ENCODE results near the gene CCDC201.
"Not testable (repeated sequence)": the region's sequence is repeated elsewhere in the genome, so short reads cannot be mapped to it uniquely, and the experiment has no call there.

CCDC201 gene

GRCh38 chr7:45869426-45869825 is 3.5 kb downstream of the CCDC201 start:
- no peaks in the 10 kb centered on the region for H3K4me1 Mint-ChIP-seq (ENCODE audit: low read depth)
- H3K27me3 Mint-ChIP-seq, result peaks cover 9% of the 10 kb centered on the region
- H3K9me3 Mint-ChIP-seq, result no peaks in the 10 kb centered on the region
- no peak overlapping the region for H3K27ac Mint-ChIP-seq
- H3K4me3 Mint-ChIP-seq, result no peak overlapping the region
- H3K36me3 Mint-ChIP-seq (ENCODE audit: low read depth), result no peaks in the 10 kb centered on the region

- H3K9me3 Mint-ChIP-seq, result no peaks in the 10 kb centered on the region
- peaks cover 11% of the 10 kb centered on the region for H3K27me3 Mint-ChIP-seq
- H3K27ac Mint-ChIP-seq, result no peak overlapping the region
- H3K4me3 Mint-ChIP-seq, result no peak overlapping the region
- H3K36me3 Mint-ChIP-seq (ENCODE audit: low read depth), result no peaks in the 10 kb centered on the region
- no peaks in the 10 kb centered on the region for H3K4me1 Mint-ChIP-seq (ENCODE audit: low read depth)
Measured at GRCh38 chr7:45867471-45867870, 5.4 kb downstream of the CCDC201 start.

- Mint-ChIP-seq H3K36me3 (ENCODE audit: low read depth) (no peaks in the 10 kb centered on the region), H3K4me3 (no peak overlapping the region), H3K27ac (no peak overlapping the region), H3K27me3 (peaks cover 13% of the 10 kb centered on the region), H3K9me3 (no peaks in the 10 kb centered on the region), H3K4me1 (ENCODE audit: low read depth) (no peaks in the 10 kb centered on the region)
Measured at GRCh38 chr7:45865594-45866410, 7.1 kb downstream of the CCDC201 start.

- peaks cover 9% of the 10 kb centered on the region for H3K27me3 Mint-ChIP-seq
- no peak overlapping the region for H3K27ac Mint-ChIP-seq
- H3K4me3 Mint-ChIP-seq, result no peak overlapping the region
- no peaks in the 10 kb centered on the region for H3K9me3 Mint-ChIP-seq
- H3K4me1 Mint-ChIP-seq (ENCODE audit: low read depth), result no peaks in the 10 kb centered on the region
- H3K36me3 Mint-ChIP-seq (ENCODE audit: low read depth), result no peaks in the 10 kb centered on the region
Measured at GRCh38 chr7:45863715-45864114, 9.2 kb downstream of the CCDC201 start.

- H3K27me3 Mint-ChIP-seq; H3K36me3 Mint-ChIP-seq (ENCODE audit: low read depth); H3K27ac Mint-ChIP-seq; H3K4me3 Mint-ChIP-seq; H3K4me1 Mint-ChIP-seq (ENCODE audit: low read depth); H3K9me3 Mint-ChIP-seq: not testable (repeated sequence)
Measured at GRCh38 chr7:45856888-45857287, 16.0 kb downstream of the CCDC201 start.

GRCh38 chr7:45855680-45856079 is 17.2 kb downstream of the CCDC201 start:
- not testable (repeated sequence) for H3K4me3 Mint-ChIP-seq, H3K9me3 Mint-ChIP-seq, H3K27me3 Mint-ChIP-seq

GRCh38 chr7:45853491-45853890 is 19.4 kb downstream of the CCDC201 start:
- H3K4me1 Mint-ChIP-seq (ENCODE audit: low read depth); H3K36me3 Mint-ChIP-seq (ENCODE audit: low read depth); H3K4me3 Mint-ChIP-seq; H3K27me3 Mint-ChIP-seq; H3K27ac Mint-ChIP-seq; H3K9me3 Mint-ChIP-seq: not testable (repeated sequence)

More at GRCh38 chr7:45855680-45856079, 17.2 kb downstream of the CCDC201 start:
- not testable (repeated sequence) for H3K4me1 Mint-ChIP-seq (ENCODE audit: low read depth); H3K36me3 Mint-ChIP-seq (ENCODE audit: low read depth); H3K27ac Mint-ChIP-seq

- not testable (repeated sequence) for H3K9me3 Mint-ChIP-seq; H3K27me3 Mint-ChIP-seq; H3K4me1 Mint-ChIP-seq (ENCODE audit: low read depth); H3K27ac Mint-ChIP-seq; H3K36me3 Mint-ChIP-seq (ENCODE audit: low read depth); H3K4me3 Mint-ChIP-seq
Measured at GRCh38 chr7:45852984-45853383, 19.9 kb downstream of the CCDC201 start.

- not testable (repeated sequence) for H3K27ac Mint-ChIP-seq; H3K27me3 Mint-ChIP-seq; H3K4me3 Mint-ChIP-seq; H3K36me3 Mint-ChIP-seq (ENCODE audit: low read depth); H3K4me1 Mint-ChIP-seq (ENCODE audit: low read depth); H3K9me3 Mint-ChIP-seq
Measured at GRCh38 chr7:45848734-45849133, 24.1 kb downstream of the CCDC201 start.

- H3K36me3 Mint-ChIP-seq (ENCODE audit: low read depth); H3K27me3 Mint-ChIP-seq; H3K27ac Mint-ChIP-seq; H3K4me1 Mint-ChIP-seq (ENCODE audit: low read depth); H3K4me3 Mint-ChIP-seq; H3K9me3 Mint-ChIP-seq: not testable (repeated sequence)
Measured at GRCh38 chr7:45846536-45846935, 26.3 kb downstream of the CCDC201 start.

GRCh38 chr7:45841926-45842717 is 30.8 kb downstream of the CCDC201 start:
- not testable (repeated sequence) for H3K36me3 Mint-ChIP-seq (ENCODE audit: low read depth); H3K4me1 Mint-ChIP-seq (ENCODE audit: low read depth); H3K27me3 Mint-ChIP-seq; H3K9me3 Mint-ChIP-seq; H3K4me3 Mint-ChIP-seq; H3K27ac Mint-ChIP-seq

- not testable (repeated sequence) for H3K27me3 Mint-ChIP-seq; H3K9me3 Mint-ChIP-seq; H3K36me3 Mint-ChIP-seq (ENCODE audit: low read depth); H3K4me3 Mint-ChIP-seq; H3K4me1 Mint-ChIP-seq (ENCODE audit: low read depth); H3K27ac Mint-ChIP-seq
Measured at GRCh38 chr7:45838852-45839251, 34.0 kb downstream of the CCDC201 start.

GRCh38 chr7:45832433-45833177 is 40.3 kb downstream of the CCDC201 start:
- H3K9me3 Mint-ChIP-seq; H3K36me3 Mint-ChIP-seq (ENCODE audit: low read depth); H3K4me1 Mint-ChIP-seq (ENCODE audit: low read depth); H3K4me3 Mint-ChIP-seq; H3K27me3 Mint-ChIP-seq; H3K27ac Mint-ChIP-seq: not testable (repeated sequence)

- not testable (repeated sequence) for H3K36me3 Mint-ChIP-seq (ENCODE audit: low read depth); H3K4me1 Mint-ChIP-seq (ENCODE audit: low read depth); H3K27me3 Mint-ChIP-seq; H3K27ac Mint-ChIP-seq; H3K9me3 Mint-ChIP-seq; H3K4me3 Mint-ChIP-seq
Measured at GRCh38 chr7:45829846-45830245, 43.0 kb downstream of the CCDC201 start.

- not testable (repeated sequence) for H3K27ac Mint-ChIP-seq; H3K27me3 Mint-ChIP-seq; H3K9me3 Mint-ChIP-seq; H3K4me3 Mint-ChIP-seq; H3K4me1 Mint-ChIP-seq (ENCODE audit: low read depth); H3K36me3 Mint-ChIP-seq (ENCODE audit: low read depth)
Measured at GRCh38 chr7:45827731-45828130, 45.2 kb downstream of the CCDC201 start.
